Measurements from ENCODE around the gene LTO1. TPM values are rescaled to one million over a fixed set of nuclear protein-coding genes. Genes with fewer than 3 reads are reported as not detected.

Gene LTO1
- total RNA-seq, 1 donor, result 19.0 TPM

- TF ChIP-seq CTCF (IDR thresholded peaks at IDR 0.05; ENCODE audit: insufficient read depth, low read depth, low read length), result no peak
- peak; percentile 46 for DNase-seq (ENCODE audit: low read depth)
- no peak overlapping the region for H3K4me3 ChIP-seq (ENCODE audit: low read depth, low read length)
Measured at GRCh38 chr11:69657911-69658625, 17.1 kb downstream of the LTO1 start.

- no peak for TF ChIP-seq CTCF (IDR thresholded peaks at IDR 0.05; ENCODE audit: insufficient read depth, low read depth, low read length)
- no peak overlapping the region for H3K4me3 ChIP-seq (ENCODE audit: low read depth, low read length)
- DNase-seq (ENCODE audit: low read depth), result no peak
Measured at GRCh38 chr11:69657456-69657910, 17.7 kb downstream of the LTO1 start.

GRCh38 chr11:69656536-69657455 is 18.4 kb downstream of the LTO1 start:
- DNase-seq (ENCODE audit: low read depth), result no peak
- no peak for TF ChIP-seq CTCF (IDR thresholded peaks at IDR 0.05; ENCODE audit: insufficient read depth, low read depth, low read length)
- no peak overlapping the region for H3K4me3 ChIP-seq (ENCODE audit: low read depth, low read length)

- H3K4me3 ChIP-seq (ENCODE audit: low read depth, low read length), result no peak overlapping the region
- no peak for DNase-seq (ENCODE audit: low read depth)
- TF ChIP-seq CTCF (IDR thresholded peaks at IDR 0.05; ENCODE audit: insufficient read depth, low read depth, low read length), result no peak
Measured at GRCh38 chr11:69655479-69656428, 19.4 kb downstream of the LTO1 start.

GRCh38 chr11:69654660-69655478 is 20.3 kb downstream of the LTO1 start:
- no peak for TF ChIP-seq CTCF (IDR thresholded peaks at IDR 0.05; ENCODE audit: insufficient read depth, low read depth, low read length)
- no peak for DNase-seq (ENCODE audit: low read depth)
- H3K4me3 ChIP-seq (ENCODE audit: low read depth, low read length), result no peak overlapping the region

All from fibroblast of villous mesenchyme (primary cell).